ENCODE measurements around the gene RNF115. TPM values are rescaled to one million over a fixed set of nuclear protein-coding genes. Genes with fewer than 3 reads are reported as not detected.

The RNF115 gene
- polyA plus RNA-seq, 1 donor from 2014 or later: 22.3 TPM

DNA sequence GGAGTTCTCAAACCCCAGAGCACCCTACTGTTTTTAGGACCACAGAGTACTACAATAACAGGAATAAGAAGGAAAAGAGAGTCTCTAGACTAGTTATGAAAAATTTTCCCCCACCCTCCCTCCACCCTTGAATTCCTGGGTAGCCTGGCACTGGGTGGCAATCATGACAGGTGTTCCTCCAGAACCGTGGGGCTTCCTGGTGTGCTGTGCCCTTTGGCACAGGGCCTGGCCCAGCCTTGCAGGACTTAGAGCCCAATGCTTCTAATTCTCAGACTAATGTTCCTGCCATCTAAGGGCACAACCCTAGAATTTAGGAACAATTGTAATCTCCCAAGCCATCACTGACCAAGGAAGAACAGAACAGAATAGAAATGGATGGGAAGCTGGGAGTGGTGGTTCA lies 106.1 kb downstream of the RNF115 start:
- Histone ChIP-seq H3K9me2 (ENCODE audit: insufficient read depth, low read length) (no peaks in the 10 kb centered on the region), H4K20me1 (ENCODE audit: insufficient read depth) (no peaks in the 10 kb centered on the region), H3K79me2 (replicated peaks; ENCODE audit: insufficient read depth, low read length) (no peaks in the 10 kb centered on the region), H3K9ac (ENCODE audit: low read length) (no peak overlapping the region), H3K27ac (ENCODE audit: low read length) (no peak overlapping the region), H2AFZ (ENCODE audit: low read depth, low read length) (no peak overlapping the region), H3K4me2 (ENCODE audit: low read length) (no peak overlapping the region), H3K27me3 (ENCODE audit: insufficient read depth, low read depth, low read length) (no peaks in the 10 kb centered on the region), H3K9me3 (ENCODE audit: low read length) (no peaks in the 10 kb centered on the region), H3F3A (ENCODE audit: insufficient read depth, low read length, poor library complexity, severe bottlenecking) (no peaks in the 10 kb centered on the region), H3K4me3 (ENCODE audit: low read length) (no peak overlapping the region), H3K36me3 (ENCODE audit: insufficient read depth, low read length) (no peaks in the 10 kb centered on the region)
- TF ChIP-seq MXI1 (conservative IDR thresholded peaks at IDR 0.05; ENCODE audit: poor library complexity, severe bottlenecking): no peak
- no peak for TF ChIP-seq RAD21 (conservative IDR thresholded peaks at IDR 0.05)
- TF ChIP-seq SMC3 (conservative IDR thresholded peaks at IDR 0.05; ENCODE audit: poor library complexity): no peak
- TF ChIP-seq, protein P1, sequence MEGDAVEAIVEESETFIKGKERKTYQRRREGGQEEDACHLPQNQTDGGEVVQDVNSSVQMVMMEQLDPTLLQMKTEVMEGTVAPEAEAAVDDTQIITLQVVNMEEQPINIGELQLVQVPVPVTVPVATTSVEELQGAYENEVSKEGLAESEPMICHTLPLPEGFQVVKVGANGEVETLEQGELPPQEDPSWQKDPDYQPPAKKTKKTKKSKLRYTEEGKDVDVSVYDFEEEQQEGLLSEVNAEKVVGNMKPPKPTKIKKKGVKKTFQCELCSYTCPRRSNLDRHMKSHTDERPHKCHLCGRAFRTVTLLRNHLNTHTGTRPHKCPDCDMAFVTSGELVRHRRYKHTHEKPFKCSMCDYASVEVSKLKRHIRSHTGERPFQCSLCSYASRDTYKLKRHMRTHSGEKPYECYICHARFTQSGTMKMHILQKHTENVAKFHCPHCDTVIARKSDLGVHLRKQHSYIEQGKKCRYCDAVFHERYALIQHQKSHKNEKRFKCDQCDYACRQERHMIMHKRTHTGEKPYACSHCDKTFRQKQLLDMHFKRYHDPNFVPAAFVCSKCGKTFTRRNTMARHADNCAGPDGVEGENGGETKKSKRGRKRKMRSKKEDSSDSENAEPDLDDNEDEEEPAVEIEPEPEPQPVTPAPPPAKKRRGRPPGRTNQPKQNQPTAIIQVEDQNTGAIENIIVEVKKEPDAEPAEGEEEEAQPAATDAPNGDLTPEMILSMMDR (IDR thresholded peaks at IDR 0.05; ENCODE audit: poor library complexity, severe bottlenecking): no peak
- TF ChIP-seq TAF1 (IDR thresholded peaks at IDR 0.05; ENCODE audit: low read depth): no peak
- no peak for TF ChIP-seq EP300 (conservative IDR thresholded peaks at IDR 0.05; ENCODE audit: poor library complexity, severe bottlenecking)
- no peak for TF ChIP-seq EZH2 (IDR thresholded peaks at IDR 0.05; ENCODE audit: borderline replicate concordance, insufficient read depth, low read length, poor library complexity, severe bottlenecking)
- TF ChIP-seq, protein P2, sequence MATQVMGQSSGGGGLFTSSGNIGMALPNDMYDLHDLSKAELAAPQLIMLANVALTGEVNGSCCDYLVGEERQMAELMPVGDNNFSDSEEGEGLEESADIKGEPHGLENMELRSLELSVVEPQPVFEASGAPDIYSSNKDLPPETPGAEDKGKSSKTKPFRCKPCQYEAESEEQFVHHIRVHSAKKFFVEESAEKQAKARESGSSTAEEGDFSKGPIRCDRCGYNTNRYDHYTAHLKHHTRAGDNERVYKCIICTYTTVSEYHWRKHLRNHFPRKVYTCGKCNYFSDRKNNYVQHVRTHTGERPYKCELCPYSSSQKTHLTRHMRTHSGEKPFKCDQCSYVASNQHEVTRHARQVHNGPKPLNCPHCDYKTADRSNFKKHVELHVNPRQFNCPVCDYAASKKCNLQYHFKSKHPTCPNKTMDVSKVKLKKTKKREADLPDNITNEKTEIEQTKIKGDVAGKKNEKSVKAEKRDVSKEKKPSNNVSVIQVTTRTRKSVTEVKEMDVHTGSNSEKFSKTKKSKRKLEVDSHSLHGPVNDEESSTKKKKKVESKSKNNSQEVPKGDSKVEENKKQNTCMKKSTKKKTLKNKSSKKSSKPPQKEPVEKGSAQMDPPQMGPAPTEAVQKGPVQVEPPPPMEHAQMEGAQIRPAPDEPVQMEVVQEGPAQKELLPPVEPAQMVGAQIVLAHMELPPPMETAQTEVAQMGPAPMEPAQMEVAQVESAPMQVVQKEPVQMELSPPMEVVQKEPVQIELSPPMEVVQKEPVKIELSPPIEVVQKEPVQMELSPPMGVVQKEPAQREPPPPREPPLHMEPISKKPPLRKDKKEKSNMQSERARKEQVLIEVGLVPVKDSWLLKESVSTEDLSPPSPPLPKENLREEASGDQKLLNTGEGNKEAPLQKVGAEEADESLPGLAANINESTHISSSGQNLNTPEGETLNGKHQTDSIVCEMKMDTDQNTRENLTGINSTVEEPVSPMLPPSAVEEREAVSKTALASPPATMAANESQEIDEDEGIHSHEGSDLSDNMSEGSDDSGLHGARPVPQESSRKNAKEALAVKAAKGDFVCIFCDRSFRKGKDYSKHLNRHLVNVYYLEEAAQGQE (IDR thresholded peaks at IDR 0.05; ENCODE audit: borderline replicate concordance): no peak
- no peak for TF ChIP-seq POLR2AphosphoS5 (IDR thresholded peaks at IDR 0.05)

DNA sequence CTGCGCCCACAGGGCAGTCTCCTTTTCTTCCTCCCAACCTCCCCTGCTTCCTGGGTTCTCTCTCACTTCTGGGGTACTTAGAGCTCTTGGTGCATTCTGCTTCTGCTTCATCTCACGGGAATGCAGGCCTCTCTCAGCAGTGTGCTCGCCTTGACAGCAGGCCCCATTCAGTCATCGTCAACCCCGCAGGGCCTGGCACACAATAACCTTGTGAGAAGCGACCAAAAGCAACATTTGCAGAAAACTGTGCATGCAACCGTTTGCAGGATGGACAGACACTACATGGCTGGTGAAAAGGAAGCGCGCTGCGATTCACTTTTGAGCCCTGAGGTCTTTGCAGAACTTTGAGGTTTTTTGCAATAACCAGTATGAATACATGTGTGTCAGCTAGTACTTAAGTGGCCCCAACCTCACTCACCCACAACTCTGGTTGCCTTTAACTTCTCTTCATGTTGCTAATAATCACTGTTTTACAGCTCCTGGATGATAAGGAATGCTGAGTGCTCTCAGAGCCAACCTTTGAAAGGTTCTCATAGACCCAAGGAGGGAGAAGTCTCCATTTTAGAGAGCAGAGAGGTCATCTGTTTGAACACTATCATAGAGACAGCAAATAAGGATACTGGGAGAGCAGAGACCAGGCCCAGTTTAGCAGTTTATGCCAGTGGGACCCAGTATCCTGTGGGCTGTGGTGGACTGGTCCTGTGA lies 107.1 kb downstream of the RNF115 start:
- Histone ChIP-seq H3K36me3 (ENCODE audit: insufficient read depth, low read length) (no peaks in the 10 kb centered on the region), H3K9me3 (ENCODE audit: low read length) (no peaks in the 10 kb centered on the region), H3K4me2 (ENCODE audit: low read length) (no peak overlapping the region), H3F3A (ENCODE audit: insufficient read depth, low read length, poor library complexity, severe bottlenecking) (no peaks in the 10 kb centered on the region), H3K27ac (ENCODE audit: low read length) (no peak overlapping the region), H3K9ac (ENCODE audit: low read length) (no peak overlapping the region), H3K4me3 (ENCODE audit: low read length) (no peak overlapping the region), H3K27me3 (ENCODE audit: insufficient read depth, low read depth, low read length) (no peaks in the 10 kb centered on the region), H3K9me2 (ENCODE audit: insufficient read depth, low read length) (no peaks in the 10 kb centered on the region), H3K79me2 (replicated peaks; ENCODE audit: insufficient read depth, low read length) (no peaks in the 10 kb centered on the region), H2AFZ (ENCODE audit: low read depth, low read length) (no peak overlapping the region), H4K20me1 (ENCODE audit: insufficient read depth) (no peaks in the 10 kb centered on the region)
- TF ChIP-seq EZH2 (IDR thresholded peaks at IDR 0.05; ENCODE audit: borderline replicate concordance, insufficient read depth, low read length, poor library complexity, severe bottlenecking) (no peak), MXI1 (conservative IDR thresholded peaks at IDR 0.05; ENCODE audit: poor library complexity, severe bottlenecking) (no peak), EP300 (conservative IDR thresholded peaks at IDR 0.05; ENCODE audit: poor library complexity, severe bottlenecking) (no peak), POLR2AphosphoS5 (IDR thresholded peaks at IDR 0.05) (no peak), RAD21 (conservative IDR thresholded peaks at IDR 0.05) (no peak), TAF1 (IDR thresholded peaks at IDR 0.05; ENCODE audit: low read depth) (no peak), SMC3 (conservative IDR thresholded peaks at IDR 0.05; ENCODE audit: poor library complexity) (no peak)
- TF ChIP-seq, protein P2 (IDR thresholded peaks at IDR 0.05; ENCODE audit: borderline replicate concordance): no peak
- TF ChIP-seq, protein P1 (IDR thresholded peaks at IDR 0.05; ENCODE audit: poor library complexity, severe bottlenecking): no peak

All from neural cell (in vitro differentiated cells).